HG02884 (cell line): ENCODE measurements around the gene MX1.
"Not testable (repeated sequence)": the region's sequence is repeated elsewhere in the genome, so short reads cannot be mapped to it uniquely, and the experiment has no call there.

Source experiments
- ATAC-seq: cut with Tn5 transposase; IDR thresholded peaks from one replicate; pipeline ENCODE4 v1.9.1; 2021; ENCODE audit warnings: mild to moderate bottlenecking, moderate library complexity; ENCODE audit not compliant: unreplicated experiment

The MX1 gene

DNA sequence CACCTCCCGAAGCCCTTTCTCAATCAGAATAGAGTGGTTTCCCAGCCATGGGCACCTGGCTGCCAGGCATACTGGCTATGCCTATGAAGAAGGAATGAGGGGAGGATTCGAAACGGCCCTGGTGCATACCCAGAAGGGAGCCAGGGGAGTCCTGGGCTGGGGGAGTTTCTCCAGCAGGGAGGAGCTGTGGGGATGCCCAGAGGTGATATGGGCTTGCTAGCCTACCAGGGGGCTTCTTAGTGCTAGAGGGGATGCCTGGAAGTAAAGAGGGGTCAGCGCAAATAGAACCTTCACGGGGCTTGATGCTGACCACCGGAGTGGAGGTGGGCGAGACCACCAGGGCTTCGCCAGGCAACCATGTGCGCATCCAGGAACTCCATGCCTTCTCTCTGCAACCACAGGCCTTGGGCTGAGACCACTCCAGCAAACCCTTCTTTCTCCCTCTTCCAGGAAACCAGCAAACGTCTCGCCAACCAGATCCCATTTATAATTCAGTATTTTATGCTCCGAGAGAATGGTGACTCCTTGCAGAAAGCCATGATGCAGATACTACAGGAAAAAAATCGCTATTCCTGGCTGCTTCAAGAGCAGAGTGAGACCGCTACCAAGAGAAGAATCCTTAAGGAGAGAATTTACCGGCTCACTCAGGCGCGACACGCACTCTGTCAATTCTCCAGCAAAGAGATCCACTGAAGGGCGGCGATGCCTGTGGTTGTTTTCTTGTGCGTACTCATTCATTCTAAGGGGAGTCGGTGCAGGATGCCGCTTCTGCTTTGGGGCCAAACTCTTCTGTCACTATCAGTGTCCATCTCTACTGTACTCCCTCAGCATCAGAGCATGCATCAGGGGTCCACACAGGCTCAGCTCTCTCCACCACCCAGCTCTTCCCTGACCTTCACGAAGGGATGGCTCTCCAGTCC lies 18.2 kb upstream of the MX1 start:
- ATAC-seq: no peak

GRCh38 chr21:41410361-41410760 lies 15.7 kb upstream of the MX1 start:
- no peak for ATAC-seq

DNA sequence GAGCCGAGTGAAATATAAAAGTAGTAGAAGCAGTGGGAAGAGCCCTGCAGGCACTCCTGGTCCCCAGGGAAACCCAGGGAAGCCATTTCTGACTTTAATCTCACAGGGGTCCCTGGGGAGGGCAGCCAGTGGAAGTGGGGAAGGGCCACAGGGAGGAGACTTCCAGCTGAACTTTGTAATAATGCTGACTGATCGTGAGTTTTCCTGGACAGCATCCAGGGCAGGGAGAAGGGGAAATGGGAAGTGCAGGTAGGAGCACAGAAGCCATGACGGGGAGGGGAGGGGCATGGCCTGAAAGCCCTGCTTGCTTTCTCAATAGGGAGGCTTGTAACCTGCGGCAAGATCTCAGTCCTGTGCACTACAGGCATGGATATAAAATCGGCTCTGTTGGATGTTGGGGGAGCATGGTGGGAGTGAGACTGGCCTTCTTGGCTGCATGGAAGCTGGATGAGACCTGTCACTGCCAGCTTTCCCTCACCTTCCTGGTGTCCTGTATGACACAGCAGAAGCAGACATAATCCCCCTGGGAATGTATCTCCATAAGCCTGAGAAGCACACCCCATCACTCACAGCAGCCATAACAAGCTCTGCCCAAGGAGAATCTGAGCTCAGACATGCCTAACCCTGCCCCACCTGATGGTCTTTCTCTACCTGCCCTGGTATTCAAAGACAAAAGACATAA lies 15.1 kb upstream of the MX1 start:
- ATAC-seq: no peak

DNA sequence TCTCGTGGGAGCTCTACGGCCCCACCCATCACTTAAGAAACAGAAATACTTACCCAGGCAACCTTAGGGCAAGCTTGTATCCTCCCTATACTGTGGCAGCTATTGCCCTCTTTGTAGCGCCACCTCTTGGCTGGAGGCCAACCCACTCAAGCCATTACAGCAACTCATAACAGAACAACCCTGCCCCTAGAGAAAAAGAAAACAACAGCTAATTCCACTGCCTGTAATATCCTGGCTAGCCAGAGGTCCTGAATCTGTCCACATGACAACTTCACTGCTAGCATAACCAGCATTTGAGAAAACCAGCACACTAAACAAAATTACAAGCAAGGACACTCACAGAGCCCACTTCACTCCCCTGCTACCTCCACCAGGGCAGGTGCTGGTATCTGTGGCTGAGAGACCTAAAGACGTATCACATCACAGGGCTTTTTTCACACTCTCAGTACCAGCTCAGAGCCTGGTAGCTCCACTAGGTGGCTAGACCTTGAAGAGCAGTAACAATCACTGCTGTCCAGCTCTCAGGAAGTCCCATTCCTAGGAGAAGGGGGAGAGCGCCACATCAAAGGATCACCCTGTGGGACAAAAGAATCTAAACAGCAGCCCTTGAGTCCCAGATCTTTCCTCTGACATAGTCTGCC lies 14.5 kb upstream of the MX1 start:
- no peak for ATAC-seq

- ATAC-seq: not testable (repeated sequence)
Observed at GRCh38 chr21:41417505-41417904, 8.5 kb upstream of the MX1 start.

GRCh38 chr21:41418393-41418792 lies 7.6 kb upstream of the MX1 start:
- no peak for ATAC-seq

- ATAC-seq: no peak
Observed at GRCh38 chr21:41418956-41419680, 6.9 kb upstream of the MX1 start.

- peak; percentile 70 for ATAC-seq
Observed at GRCh38 chr21:41419921-41420862, 5.8 kb upstream of the MX1 start.

GRCh38 chr21:41420998-41421397 lies 5.0 kb upstream of the MX1 start:
- ATAC-seq: not testable (repeated sequence)

DNA sequence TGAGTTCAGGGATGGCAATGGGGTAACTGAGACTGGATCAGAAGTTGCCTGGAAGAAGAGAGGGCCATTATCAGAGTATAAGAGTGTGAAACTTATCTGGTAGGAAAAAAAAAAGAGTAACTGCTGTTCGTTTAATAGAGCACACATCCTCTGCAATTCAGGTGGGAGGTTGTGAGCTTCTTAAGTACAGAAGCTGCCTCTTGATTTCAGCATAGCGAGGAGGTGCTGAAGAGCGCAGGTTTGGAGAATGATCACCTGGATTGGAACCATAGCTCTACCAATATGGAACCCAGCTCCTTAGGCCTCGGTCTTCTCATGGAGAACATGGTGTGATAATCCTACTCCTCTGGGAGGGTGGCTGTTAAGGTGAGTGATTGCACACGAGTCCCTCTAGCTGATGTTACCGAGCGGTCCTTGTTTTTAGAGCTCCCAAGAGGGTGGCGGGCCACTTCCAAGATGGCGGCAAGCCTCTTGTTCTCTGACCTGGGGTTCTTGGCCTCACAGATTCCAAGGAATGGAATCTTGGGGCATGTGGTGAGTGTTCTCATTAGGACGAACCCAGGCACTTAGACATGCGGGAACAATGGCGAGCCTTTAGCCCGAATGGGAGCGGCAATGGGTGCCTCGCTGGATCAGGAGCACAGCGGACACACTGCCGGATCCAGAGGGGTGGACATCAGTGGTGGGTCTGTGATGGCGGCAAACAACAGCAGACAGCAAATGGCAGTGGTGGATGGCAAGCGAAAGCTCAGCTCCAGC lies 3.3 kb upstream of the MX1 start:
- no peak for ATAC-seq

DNA sequence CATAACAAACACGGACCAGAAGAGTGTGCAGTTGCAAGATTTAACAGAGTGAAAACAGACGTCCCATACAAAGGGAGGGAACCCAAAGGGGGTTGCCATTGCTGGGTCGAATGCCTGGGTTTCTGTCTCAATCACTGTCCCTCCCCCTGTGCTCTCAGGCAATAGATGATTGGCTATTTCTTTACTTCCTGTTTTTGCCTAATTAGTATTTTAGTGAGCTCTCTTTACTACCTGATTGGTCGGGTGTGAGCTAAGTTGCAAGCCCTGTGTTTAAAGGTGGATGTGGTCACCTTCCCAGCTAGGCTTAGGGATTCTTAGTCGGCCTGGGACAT lies 2.8 kb upstream of the MX1 start:
- ATAC-seq: not testable (repeated sequence)

- no peak for ATAC-seq
Observed at GRCh38 chr21:41425588-41425953, 468 bp upstream of the MX1 start.

- ATAC-seq: no peak
Observed at GRCh38 chr21:41426676-41427404, 801 bp downstream of the MX1 start.

DNA sequence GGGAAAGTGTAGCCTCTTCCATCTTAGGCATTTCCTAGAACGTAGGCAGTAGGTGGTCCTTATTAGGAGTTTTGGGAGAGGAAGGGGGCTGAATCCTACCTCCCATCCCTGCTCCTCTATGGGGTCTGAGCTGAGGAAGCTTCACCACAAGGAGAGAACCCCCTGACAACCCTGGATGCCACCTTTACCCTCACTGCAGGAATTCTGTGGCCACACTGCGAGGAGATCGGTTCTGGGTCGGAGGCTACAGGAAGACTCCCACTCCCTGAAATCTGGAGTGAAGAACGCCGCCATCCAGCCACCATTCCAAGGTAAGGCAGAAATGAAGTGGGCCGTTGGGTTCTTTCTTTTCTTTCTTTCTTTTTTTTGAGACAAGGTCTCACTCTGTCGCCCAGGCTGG lies 1.5 kb downstream of the MX1 start:
- no peak for ATAC-seq

DNA sequence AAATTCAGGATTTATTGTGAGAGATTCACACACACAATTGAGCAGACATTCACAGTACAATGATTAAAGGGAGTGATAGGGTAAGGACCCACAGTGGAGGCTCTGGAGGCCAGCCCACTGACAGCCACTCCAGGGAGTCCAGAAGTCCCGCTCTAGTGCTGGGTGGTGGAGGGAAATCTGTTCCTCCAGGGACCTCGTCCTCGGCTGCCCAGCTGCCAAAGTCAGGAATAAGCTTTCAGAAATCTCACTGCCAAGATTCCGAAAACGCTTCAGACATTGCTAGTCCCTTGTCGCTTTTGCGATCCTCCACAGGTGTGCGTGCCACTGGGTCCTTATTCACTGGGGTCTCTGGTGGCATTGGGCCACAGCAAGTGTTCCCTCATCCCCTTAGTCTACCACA lies 2.3 kb downstream of the MX1 start:
- no peak for ATAC-seq

- no peak for ATAC-seq
Observed at GRCh38 chr21:41428847-41429246, 2.8 kb downstream of the MX1 start.

DNA sequence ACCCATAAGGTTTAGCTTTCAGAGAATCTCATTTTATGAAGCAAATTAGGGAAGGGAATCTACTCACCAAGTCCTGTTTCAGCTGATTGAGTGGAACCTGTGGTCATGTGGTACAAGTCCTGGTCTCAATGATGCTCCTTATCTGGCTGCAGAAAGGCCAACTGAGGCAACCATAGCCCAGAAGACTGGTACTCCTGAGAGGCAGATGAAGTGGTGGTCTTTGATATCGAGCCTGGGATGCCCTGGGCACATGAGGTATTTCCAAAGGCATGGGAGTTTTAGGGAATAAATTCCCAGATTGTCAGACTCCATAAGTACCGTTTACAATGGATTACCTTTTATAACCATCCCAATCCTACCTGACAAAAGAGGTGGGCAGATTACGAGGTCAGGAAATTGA lies 3.3 kb downstream of the MX1 start:
- ATAC-seq: no peak

DNA sequence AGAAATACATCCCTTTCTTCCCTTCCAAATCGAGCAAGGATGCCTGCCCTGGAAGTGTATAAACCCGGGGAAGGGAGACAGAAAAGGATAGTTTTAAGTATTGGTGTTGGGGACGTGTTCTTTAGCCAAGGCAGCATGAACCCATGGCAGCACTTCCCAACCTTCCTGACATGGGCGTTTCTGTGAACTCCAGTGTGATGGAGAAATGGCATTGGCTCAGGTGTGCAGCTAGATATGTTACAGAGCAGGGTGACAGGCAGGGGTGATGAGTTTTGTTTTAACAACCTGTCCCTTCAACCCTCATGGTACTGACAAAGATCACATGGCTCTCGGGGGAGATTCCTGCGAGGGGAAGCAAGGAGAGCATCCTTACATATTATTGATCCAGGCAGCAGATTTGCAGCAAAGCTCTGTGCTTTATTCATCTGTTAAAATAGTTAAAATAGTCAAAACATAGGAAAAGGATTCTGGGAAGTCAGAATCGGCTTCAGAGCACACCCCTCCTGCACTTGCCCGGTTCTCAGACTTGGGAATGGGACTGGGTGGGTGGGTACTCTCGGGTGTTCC lies 4.0 kb downstream of the MX1 start:
- ATAC-seq: no peak
